GM19468 (cell line): ENCODE results near the gene BAG5.
"Not testable (repeated sequence)": the region's sequence is repeated elsewhere in the genome, so short reads cannot be mapped to it uniquely, and the experiment has no call there.

Source experiments
- ATAC-seq: cut with Tn5 transposase; IDR thresholded peaks from one replicate; pipeline ENCODE4 v1.9.1; 2021; ENCODE audit warnings: mild to moderate bottlenecking, moderate library complexity, moderate number of reproducible peaks; ENCODE audit not compliant: unreplicated experiment; ENCODE audit errors: extremely low read depth

BAG5 gene

DNA sequence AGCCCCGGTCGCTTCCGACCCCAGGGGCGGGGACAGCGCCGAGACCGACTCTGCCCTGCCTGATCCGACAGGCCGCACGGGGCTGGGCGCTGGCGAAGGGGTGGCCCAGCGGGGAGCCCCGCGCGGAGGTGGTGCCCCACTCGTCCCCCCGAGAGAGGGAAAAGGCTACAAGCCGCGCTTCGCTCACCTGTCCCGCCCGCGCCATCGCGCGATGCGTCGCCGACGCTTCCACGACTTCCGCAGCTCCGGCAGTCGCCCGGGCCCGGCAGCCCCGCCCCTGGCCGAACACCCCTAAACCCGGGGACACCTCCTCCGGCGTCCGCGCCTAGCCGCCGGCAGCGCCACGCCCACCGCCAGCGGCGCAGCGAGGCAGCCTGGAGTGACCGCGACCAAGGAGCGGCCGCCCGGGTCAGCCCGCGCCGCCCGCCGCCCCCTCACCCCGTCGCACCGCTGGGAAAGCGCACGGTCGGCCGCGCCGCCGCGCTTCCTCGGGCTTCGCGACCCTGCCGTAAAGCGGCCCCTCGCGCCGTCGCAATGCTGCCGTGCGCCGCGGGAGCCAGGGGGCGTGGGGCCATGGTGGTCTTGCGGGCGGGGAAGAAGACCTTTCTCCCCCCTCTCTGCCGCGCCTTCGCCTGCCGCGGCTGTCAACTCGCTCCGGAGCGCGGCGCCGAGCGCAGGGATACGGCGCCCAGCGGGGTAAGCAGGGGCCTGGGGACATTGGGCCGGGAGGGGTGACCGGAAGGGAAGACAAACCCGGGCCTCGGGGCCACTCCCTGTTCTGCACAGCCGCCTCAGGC lies at the start of gene BAG5, which contains the start of gene COA8:
Gene BAG5 (minus strand): TSS at position 229 of the 797 bp plus-strand sequence. CDS start 1,493 bp downstream, outside the sequence.
Gene COA8 (plus strand): TSS at position 532 of the 797 bp plus-strand sequence. CDS start 42 bp downstream, at position 574.
- ATAC-seq = peak; percentile 41

DNA sequence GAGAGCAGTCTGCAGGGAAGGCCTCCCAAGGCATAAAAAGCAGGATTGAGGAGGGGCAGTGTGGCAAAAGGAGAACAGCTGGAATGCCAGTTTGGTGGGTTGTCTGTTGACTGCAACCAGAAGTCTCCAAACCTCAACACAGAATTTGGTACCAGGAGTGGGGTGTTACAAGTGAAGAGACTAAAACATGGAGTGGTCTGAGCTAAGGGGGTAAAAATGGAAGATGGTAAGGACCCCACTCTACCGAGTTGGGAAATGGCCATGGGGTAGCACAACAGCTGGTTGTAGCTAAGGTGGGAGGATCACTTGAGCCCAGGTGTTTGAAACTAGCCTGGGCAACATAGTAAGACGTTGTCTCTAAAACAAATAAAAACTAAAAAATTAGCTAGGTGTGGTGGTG lies 48.8 kb upstream of the BAG5 start:
- ATAC-seq = no peak

DNA sequence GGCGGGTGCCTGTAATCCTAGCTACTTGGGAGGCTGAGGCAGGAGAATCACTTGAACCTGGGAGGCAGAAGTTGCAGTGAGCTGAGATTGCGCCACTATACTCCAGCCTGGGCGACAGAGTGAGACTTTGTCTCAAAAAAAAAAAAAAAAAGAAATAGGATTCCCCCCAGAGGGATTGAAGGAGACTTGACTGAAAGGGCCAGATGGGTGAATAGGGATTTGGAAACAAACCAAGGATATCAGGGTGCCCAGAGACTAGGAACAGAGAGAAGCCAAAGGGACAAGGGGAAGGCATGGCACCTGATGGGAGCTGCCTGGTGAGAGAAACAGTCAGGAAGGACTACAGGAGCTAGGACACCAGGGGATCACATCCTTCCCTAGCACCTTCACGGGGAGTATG lies 46.6 kb upstream of the BAG5 start:
- not testable (repeated sequence) for ATAC-seq

DNA sequence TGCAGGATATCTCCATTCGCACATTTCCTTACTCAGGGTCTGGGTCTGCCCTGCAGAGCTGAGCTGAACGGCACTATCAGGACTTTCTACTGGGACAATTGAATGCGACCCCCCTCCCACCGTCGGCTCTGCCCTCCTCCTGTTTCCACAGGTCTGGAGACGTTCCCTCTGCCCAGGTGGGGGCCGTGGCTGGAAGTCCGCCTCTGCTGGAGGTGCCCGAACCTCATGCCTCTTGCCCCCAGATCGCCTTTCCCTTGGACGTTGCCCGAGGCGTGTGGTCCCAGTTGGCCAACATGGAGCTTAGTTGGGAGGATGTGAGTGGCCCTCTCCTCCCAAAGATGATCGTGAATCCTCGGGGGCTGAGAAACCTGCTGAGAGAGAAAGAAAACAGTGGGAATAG lies 45.4 kb upstream of the BAG5 start:
- ATAC-seq = no peak

- peak; percentile 39 for ATAC-seq
These were observed 44.7 kb upstream of the BAG5 start for GRCh38 chr14:103606963-103607668.

- ATAC-seq = no peak
These were observed 42.2 kb upstream of the BAG5 start for GRCh38 chr14:103604620-103605019.

DNA sequence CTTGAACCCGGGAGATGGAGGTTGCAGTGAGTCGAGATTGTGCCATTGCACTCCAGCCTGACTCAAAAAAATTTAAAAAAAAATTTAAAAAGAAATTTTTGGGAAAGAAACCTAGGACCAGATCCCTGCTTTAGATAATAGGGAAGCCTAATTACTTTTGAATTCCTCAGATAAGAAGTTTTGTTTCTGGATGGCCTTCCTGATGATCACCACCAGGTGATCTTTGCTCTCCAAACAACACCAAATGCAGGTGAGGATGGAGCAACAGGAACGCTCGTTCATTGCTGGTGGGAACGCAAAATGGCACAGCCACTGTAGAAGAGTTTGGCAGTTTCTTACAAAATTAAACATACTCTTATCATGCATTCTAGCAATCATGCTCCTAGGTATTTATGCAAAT lies 38.0 kb upstream of the BAG5 start:
- ATAC-seq = no peak

- ATAC-seq = no peak
These were observed 35.3 kb upstream of the BAG5 start for GRCh38 chr14:103597623-103598377.

GRCh38 chr14:103594265-103594664 lies 31.8 kb upstream of the BAG5 start:
- no peak for ATAC-seq

DNA sequence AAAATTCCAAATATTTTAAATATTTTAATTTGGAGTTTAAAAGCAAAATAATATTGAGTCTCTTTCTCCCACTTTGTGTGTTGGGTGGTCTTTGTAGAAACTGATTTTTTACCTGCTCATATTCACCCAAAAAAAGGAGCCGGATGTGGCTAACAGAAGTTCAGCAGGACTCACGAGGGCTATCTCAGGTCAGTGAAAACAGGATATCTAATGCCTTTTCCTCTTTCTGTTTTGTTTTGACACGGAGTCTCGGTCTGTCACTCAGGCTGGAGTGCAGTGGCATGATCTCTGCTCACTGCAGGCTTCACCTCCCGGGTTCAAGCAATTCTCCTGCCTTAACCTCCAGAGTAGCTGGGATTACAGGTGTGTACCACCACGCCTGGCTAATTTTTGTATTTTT lies 31.1 kb upstream of the BAG5 start:
- ATAC-seq = peak; percentile 89

GRCh38 chr14:103584326-103584915 lies 22.0 kb upstream of the BAG5 start:
- ATAC-seq = no peak

DNA sequence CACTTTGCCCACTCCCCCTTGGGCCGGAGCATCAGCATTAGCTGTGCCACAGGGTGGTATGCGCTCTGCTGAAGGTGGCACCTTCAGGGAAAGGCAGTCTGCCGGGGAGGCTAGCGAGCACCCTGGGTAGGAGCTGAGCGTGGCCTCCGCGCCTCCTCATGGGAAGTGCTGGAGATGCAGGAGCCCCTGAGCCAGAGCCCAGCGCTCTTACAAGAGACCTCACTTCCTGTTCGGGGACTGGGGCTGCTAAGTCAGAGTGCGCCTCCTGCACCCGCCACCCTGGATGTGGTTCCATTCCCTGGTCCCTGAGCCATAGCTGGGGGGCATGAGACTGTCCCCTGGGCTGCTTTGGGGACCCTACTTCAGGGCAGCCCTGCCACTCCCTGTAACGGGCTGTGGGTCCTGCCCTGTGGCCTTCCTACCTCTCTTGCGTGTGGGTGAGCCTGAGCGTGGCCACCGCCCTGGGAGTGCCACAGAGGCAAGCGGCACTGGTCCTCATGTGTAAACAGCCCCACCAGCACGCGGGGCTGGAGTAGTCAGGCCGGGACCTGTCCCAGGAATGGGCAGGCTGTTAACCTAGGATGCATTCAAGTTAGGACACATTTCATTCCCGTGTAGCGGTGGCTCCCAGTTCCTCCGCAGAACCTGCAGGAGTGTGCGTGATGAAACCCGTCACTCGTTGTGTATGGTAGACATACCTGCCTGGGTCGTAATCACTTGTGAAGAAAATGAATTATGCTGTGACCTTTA lies 19.7 kb upstream of the BAG5 start:
- ATAC-seq = no peak

DNA sequence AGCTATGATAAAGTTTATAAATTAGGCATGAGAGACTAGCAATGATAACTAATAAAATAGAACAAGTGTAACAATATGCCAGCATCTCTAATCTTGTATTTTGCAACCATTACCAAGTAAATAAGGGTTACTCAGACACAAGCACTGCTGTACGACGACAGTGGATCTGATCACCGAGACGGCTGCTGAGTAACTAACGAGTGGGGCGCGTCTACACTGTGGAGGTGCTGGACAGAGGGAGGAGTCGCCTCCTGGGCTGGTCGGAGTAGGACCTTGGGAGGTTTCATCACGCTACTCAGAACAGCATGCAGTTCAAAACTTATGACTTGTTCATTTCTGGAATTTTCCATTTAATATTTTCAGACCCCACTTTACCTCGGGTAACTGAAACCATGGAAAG lies 18.7 kb upstream of the BAG5 start:
- no peak for ATAC-seq

DNA sequence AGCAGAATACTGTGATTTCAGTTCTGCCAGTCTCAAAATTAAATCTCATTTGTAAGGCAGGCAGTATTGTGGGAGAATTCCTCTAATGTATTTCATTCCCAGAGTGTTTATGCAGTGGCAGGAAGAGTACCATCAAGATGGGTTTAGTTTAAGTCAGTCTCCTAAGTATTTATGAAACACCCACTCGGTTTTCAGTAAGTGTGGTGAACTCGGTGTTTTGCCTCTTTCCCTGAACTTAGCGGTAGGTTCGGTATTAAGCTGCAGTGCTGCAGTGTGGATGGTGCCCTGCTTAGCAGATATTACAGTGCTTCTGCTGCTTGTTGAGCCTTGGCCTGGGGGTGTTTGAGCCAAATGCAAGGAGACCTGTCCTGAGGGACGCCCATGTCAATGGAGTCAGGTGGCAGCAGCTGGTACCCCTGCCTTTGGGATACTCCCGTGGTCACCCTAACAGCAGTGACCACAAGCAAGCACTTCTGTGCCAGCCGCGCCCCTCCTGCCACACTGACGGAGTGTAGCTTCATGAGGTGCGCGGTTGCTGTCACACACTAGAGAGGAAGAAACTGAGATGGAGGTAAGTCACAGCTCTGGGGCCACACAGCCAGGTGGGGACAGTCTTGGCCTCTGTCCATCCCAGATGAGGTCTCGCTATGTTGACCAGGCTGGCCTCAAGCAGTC lies 16.1 kb upstream of the BAG5 start:
- ATAC-seq = no peak

GRCh38 chr14:103576371-103577024 lies 14.0 kb upstream of the BAG5 start:
- ATAC-seq = no peak

GRCh38 chr14:103574707-103575285 lies 12.3 kb upstream of the BAG5 start:
- no peak for ATAC-seq

DNA sequence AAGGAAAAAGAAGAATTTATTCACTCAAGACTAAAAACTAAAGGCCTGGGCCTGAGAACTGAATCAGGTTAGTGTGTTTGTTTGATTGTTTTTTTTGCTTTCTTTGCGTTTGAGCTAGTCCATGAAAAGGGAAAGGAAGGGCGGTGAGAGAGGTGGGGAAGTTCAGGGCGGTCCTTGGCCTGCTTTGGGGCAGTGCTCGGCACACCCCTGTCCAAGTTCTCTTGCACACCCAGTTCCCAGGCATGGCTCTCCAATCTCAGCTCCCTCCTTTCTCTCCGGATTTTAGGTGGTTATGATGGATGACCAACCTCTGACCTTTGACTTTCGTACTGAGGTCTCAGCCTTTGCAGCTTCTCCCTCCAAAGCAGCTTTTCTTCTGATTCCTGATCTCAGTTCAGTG lies 11.6 kb upstream of the BAG5 start:
- no peak for ATAC-seq

- ATAC-seq = no peak
These were observed 7.0 kb upstream of the BAG5 start for GRCh38 chr14:103569408-103569807.
